ENCODE data around the gene BAHCC1. TPM values are rescaled to one million over a fixed set of nuclear protein-coding genes. Genes with fewer than 3 reads are reported as not detected.

BAHCC1 gene
- total and polyA plus RNA-seq, 2 of the 4 experiments (the other 2 are of a cell fraction): 0.36 to 7.8 TPM

- ChIA-PET CTCF (no interaction called here), POLR2A (ENCODE audit: unreplicated experiment) (no interaction called here)
- Histone ChIP-seq H4K91ac (ENCODE audit: insufficient read depth, low read depth, low read length) (0 out of 2 replicates have a peak overlapping the region, but pooled peaks have one; percentile 5), H3K4ac (ENCODE audit: low read depth, low read length) (peak overlapping the region; percentile 42), H3K23ac (ENCODE audit: low read depth, low read length) (no peak overlapping the region), H3K27me3 (ENCODE audit: control insufficient read depth, insufficient read depth, low read length) (peaks cover 9% of the 10 kb centered on the region; the same call in 1 of the 2 replicates), H3K56ac (ENCODE audit: extremely low read depth, insufficient read depth, low read length) (no peak overlapping the region), H4K8ac (ENCODE audit: low read depth in 2 of 2, low read length in 2 of 2) (peak overlapping the region in 1 of 2 experiments; percentile 66; a peak in 1 of 4 replicates), H3K9me1 (ENCODE audit: insufficient read depth, low read length) (no peaks in the 10 kb centered on the region), H2BK20ac (ENCODE audit: low read depth, low read length) (peak overlapping the region; percentile 24; the same call in 1 of the 2 replicates), H3K4me1 (ENCODE audit: control insufficient read depth, insufficient read depth, low read length) (peaks cover 17% of the 10 kb centered on the region), H3K9ac (ENCODE audit: low read depth, low read length) (no peak overlapping the region), H3K14ac (replicated peaks; ENCODE audit: low read depth, low read length) (no peak overlapping the region), H3K9me3 (ENCODE audit: control insufficient read depth, insufficient read depth, low read length) (no peaks in the 10 kb centered on the region), H3K4me3 (ENCODE audit: insufficient read depth, low read depth, low read length) (no peak overlapping the region), H2BK5ac (ENCODE audit: low read depth, low read length, poor library complexity, severe bottlenecking) (peak overlapping the region; percentile 18), H3K36me3 (ENCODE audit: control insufficient read depth, insufficient read depth, low read length) (no peaks in the 10 kb centered on the region), H2AFZ (replicated peaks; ENCODE audit: low read length, poor library complexity) (peak overlapping the region; percentile 87), H4K20me1 (ENCODE audit: insufficient read depth, low read length) (no peaks in the 10 kb centered on the region), H2BK120ac (ENCODE audit: low read depth, low read length) (peak overlapping the region; percentile 33; the same call in 1 of the 2 replicates), H4K5ac (ENCODE audit: low read depth, low read length) (peak overlapping the region; percentile 7; the same call in 1 of the 2 replicates), H3K27ac (ENCODE audit: insufficient read depth, low read length) (peak overlapping the region; percentile 17), H3K79me1 (ENCODE audit: low read depth in 1 of 2, low read length in 2 of 2) (no peaks in the 10 kb centered on the region), H2BK15ac (ENCODE audit: low read depth, low read length) (no peak overlapping the region), H2AK5ac (ENCODE audit: low read depth, low read length) (peak overlapping the region; percentile 25), H2AK9ac (replicated peaks; ENCODE audit: low read depth, low read length, poor library complexity) (peak overlapping the region; percentile 82), H3K4me2 (ENCODE audit: low read depth, low read length) (peak overlapping the region; percentile 82), H3K18ac (ENCODE audit: low read depth, low read length) (no peak overlapping the region)
- 13% methylated on average over 10 of the region's 30 CpGs; no CpG with 5 or more reads in 1 of the 2 experiments for WGBS, 2 experiments (ENCODE audit: extremely low coverage in 2 of 2, insufficient read length in 1 of 2)
- peak; percentile 81 for DNase-seq
- in situ Hi-C loops (cut with MboI; ENCODE audit: low sequenced_read_pairs): no loop called here
- dilution Hi-C loops (cut with HindIII; ENCODE audit: low sequenced_read_pairs, unreplicated experiment): no loop called here
- no TSS peak for BruUV-seq (replicated peaks)
- intact Hi-C loops (cut with micrococcal nuclease): no loop called here
- peak; percentile 76 for ATAC-seq (ENCODE audit: low read depth)
- TF ChIP-seq BHLHE40 (IDR thresholded peaks at IDR 0.05; ENCODE audit: low read depth, low read length) (peak; percentile 59; the same call in 1 of the 2 replicates), SMC3 (IDR thresholded peaks at IDR 0.05; ENCODE audit: low read depth, low read length) (no peak), CEBPB (IDR thresholded peaks at IDR 0.05; ENCODE audit: low read depth, low read length) (no peak), CTCF (conservative IDR thresholded peaks at IDR 0.05; ENCODE audit: low read depth, low read length) (no peak), POLR2A (IDR thresholded peaks at IDR 0.05; ENCODE audit: low read depth, low read length) (0 out of 2 replicates have a peak, but pooled peaks have one; percentile 5), MAZ (IDR thresholded peaks at IDR 0.05; ENCODE audit: borderline replicate concordance, low read depth, low read length) (peak; percentile 51; the same call in 1 of the 2 replicates), CHD1 (IDR thresholded peaks at IDR 0.05; ENCODE audit: low read depth, low read length) (no peak), RCOR1 (IDR thresholded peaks at IDR 0.05; ENCODE audit: insufficient replicate concordance, low read length) (no peak), MXI1 (IDR thresholded peaks at IDR 0.05; ENCODE audit: borderline replicate concordance, low read depth, low read length) (no peak), ELK1 (IDR thresholded peaks at IDR 0.05; ENCODE audit: borderline replicate concordance, low read depth, low read length) (no peak), RAD21 (IDR thresholded peaks at IDR 0.05; ENCODE audit: low read length) (no peak), USF2 (IDR thresholded peaks at IDR 0.05; ENCODE audit: low read depth, low read length) (no peak), MAFK (IDR thresholded peaks at IDR 0.05; ENCODE audit: low read depth, low read length) (no peak)
Measured at GRCh38 chr17:81365601-81366585, 29.4 kb upstream of the BAHCC1 start.
